GM21529 (cell line): ENCODE results near the gene TSSK2.
"Not testable (repeated sequence)": the region's sequence is repeated elsewhere in the genome, so short reads cannot be mapped to it uniquely, and the experiment has no call there.

Source experiments
- ATAC-seq: cut with Tn5 transposase; IDR thresholded peaks from one replicate; pipeline ENCODE4 v1.9.1; 2021; ENCODE audit not compliant: unreplicated experiment

The TSSK2 gene

DNA sequence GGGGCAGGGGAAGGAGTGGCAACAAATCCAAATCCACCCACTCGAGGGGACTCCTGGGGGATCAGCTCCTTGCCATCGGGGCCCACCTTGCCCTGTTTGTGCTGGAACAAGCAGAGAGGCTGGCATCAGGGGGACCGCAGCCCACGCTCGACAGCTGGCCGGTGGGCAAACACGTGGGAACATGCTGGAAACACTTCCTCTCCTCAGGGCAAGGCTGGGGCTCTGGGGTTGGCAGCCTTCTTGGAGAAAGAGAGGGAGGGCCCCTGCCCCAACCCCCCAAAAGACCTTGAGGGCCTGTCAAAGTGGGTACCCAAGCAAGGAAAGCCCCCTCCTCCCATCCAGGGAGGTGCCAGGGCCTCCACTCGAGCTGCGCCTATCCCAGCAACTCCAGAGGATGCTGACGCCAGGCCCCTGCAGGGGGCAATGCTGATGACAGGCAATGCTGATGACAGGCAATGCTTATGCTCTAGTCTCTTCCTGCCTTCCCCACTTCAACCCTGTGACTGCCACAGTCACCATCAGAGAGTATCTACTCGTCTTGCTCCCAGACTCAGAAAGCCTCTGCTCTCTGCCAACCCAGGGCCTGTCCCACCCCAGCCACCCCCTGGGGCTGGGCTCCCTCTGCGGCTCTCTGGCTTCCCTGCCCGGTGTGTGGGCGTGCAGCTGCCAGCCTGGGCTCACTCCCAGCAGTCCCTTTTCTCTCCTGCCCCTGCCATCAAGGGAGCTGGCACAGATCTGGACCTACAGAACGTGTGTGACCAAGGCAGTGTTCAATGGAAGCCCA, 7.3 kb downstream of the TSSK2 start:
- ATAC-seq, result no peak

DNA sequence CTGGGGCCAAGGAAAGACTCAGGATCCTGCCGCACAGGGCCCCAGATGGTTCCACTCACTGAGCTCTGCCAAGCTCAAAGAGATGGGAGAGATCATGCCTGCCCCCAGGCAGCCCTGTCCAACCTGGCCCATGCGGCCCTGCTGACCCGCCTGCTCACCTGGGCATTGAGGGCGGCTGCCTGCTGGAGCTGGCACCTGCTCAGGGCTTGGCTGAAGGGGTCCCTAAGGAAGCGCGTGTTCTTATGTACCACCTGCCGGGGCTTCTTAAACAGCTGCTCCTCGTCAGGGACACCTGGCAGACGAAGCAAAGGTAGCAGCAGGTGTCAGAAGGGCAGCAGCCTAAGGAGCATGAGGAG, 7.9 kb downstream of the TSSK2 start:
- ATAC-seq, result no peak

DNA sequence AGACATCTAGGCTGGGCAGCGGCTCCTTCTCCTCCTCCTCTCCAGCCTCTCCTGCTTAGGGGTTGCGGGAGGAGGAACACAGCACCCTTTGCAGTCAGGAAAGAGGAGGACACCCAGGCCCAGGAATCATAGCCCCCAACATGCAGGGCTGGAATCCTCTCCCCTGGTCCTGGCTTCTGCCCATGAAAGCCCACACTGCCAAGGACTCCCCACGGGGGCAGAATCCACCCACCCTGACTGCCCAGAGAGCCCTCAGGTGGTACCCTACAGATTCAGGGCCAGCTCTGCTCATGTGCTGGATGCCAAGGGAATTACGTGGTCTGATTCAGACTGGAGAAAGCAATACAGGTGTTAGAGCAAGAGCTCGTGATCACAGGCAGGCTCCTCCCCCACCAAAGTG, 8.9 kb downstream of the TSSK2 start:
- ATAC-seq, result no peak

DNA sequence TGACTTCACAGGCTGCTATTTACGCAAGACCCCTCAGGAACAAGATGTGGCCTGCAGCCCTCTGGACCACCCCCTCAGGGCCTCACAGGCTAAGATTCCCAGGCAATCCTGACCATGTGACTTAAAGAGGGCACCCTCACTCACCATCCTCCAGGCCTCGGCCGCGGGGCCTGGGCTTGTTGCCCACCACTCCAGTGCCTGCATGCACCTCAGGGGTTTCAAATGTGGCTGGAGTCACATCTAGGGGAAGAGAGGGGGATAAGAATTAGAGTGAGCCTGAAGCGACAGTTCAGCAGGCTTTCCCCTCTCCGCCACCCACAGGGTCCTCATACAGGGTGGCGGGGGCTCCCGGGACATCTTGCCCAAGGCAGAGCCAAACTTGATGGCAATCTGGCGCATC, 11.3 kb downstream of the TSSK2 start:
- no peak for ATAC-seq

DNA sequence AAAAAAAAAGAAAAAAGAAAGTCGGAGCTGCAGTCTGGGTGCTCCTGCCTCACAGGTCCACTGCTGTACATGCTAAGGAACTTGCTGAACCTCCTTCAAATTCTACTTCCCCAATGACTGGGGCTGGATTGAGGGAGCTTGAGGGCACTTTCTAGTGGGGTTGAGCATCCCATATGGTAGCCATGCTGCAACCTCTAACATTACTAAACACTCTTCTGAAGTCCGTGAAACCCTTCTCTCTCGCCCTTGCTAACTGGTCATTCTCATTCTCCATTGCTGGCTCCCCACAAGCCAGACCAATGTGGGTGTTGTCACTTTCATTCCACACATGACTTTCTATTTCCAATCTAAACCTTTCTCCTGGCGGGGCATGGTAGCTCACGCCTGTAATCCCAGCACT, 12.1 kb downstream of the TSSK2 start:
- no peak for ATAC-seq

DNA sequence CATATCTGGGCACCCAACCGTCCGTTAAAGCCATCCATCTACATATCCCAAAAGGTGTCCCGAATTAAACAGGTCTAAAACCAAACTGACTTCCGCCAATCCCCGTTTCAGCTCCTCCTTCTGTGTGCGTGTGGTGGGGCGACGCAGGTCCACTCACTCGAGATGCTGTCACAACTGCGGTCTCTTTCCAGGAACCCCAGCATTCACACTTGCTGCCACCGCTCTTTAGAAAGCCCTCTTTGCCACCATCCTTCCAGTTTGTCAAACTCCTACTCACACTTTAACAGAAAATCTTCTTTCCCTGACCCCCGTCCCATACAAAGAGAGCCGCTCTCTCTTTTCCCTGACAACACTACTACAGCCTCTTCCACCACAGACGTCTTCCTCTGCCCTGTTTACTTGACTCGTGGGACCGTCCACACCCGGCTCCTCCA, 12.9 kb downstream of the TSSK2 start:
- no peak for ATAC-seq

DNA sequence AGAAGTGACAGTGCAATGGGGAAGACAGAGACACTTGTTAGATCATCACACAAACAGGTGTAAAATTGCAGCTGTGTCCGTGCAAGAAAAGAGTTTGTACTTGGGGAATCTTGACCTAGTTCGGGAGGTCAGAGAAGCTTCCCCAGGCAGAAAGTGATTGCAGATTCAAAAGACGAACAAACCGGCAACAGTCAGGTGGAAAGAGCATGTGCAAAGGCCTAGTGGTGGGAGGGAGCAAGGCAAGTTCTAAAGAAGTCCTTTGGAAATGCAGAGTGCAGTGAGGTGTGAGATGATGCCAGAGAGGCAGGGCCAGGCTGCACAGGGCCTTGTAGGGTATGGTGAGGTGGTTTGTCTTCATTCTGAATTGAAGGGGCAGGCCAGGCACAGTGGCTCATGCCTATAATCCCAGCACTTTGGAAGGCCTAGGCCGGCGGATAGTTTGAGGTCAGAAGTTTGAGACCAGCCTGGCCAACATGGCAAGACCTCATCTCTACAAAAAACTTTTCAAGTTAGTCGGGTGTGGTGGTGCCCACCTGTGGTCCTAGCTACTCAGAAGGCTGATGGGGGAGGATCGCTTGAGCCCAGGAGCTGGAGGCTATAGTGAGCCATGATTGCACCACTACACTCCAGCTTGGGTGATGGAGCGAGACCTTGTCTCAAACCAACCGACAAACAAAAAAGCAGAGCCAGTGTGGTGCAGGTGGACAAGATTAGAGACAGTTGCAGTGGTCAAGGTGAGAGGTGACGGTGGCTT, 15.3 kb downstream of the TSSK2 start:
- no peak for ATAC-seq

DNA sequence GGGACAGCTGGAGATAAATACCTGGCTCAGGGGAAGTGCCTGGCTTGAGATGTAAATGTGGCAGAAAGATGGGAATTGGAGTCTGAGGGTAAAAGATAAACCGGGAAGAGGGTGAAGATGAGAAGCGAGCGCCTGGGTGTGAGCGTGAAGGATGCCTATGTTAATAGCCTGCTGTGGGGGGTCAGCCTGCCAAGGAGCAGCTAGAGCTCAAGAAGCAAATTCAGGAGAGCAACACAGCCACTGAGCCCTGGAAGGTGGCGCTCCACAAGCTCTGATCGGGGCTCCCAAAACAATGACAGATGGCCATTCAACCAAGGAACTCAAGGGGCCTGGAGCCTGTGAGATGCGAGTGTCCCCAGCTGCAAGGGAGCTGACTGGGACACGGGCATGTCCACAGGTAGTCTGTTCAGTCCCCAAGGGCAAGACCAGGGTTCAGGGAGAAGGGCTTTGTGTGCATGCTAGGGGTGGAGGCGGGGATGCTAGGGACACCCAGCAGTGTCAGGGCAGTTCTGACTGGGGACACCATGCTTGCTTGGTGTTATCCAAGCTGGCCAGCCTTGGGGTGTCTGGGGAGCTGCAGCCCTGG, 16.2 kb downstream of the TSSK2 start:
- ATAC-seq, result no peak

DNA sequence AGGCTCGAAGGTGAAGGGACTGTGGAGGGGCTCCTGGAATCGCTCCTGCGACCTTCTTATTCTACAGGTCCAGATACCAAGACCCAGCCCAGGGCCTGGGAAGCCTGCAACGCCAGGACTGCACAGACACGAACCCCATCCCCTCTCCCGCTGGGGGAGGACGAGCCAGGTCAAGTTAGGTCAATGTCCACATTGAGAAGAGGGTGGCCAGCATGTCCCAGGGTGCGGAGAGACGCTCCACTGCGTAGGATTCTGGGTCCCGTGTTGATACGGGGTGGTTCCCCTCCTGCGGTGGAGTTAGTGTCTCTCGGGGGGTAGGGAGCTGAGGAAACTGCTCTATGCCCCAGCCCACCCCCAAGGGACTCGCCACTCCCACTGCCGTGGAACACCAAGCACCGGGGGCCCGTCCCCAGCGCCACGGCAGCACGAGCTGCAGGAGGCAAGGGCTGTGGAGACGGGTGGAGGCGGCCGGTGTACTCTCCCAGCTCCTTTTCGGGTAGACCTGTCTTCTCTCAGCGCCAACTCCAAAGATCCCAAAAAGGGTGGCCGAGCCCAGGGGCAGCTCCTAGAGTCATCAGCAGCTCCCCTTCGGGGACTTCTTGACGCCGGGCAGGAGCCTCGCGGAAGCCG, 17.4 kb downstream of the TSSK2 start:
- ATAC-seq, result no peak

DNA sequence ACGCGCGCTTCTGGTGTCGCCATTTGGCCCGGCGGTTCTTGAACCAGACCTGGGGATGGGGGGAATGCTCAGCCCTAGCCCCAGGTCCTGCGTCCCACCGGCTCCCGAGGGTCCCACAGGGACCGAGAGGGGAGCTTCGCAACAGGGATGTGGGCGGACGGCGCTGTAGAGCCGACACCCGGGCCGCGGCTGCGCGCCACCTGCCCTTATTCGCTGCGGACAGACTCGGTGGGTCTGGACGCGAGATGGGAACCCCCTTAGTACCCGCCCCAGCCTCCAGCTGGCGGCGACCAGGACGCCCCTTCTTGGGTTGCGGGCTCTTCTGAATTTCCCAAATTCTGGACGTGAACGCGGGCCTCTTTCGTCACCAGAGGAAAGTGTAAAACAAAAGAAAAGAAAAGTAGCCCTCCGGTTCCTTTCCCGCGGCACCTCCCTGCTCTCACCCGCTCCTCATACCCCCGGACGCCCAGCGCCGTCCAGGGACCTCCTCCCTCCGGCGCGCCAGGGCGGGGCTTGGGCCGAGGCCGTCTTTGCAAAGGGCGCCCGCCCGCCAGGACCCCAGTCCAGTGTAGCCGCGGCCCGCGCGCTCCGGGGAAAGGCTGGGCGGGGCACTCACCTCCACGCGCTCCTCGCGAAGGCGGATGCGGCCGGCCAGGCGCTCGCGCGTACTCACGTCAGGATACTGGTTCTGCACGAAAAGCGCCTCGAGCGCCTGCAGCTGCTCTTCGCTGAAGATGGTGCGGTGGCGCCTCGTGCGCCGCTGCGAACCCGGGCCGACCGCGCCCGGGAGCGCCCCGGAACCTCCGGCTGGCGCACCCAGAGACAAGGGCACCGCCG, 18.2 kb downstream of the TSSK2 start:
- ATAC-seq, result no peak

DNA sequence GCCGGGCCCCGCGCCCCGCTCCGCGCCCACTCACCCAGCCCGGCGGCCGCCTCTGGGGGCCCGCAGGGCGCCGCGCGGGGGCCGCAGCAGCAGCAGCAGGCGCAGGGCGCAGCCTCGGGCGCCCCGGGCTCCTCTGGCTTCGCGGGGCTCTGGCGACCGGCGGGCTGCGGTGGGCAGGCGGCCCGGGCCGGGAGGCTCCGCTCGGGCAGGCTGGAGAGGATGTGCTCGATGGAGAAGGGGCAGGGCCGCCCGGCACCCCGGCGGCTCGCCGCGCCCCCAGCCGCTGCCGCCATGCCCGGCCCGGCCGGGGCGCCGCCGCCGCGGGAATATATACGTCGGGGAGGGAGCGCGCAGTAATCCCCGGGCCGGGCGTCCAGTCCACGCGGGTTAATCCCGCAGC, 18.9 kb downstream of the TSSK2 start, which contains the start of gene GSC2:
Gene GSC2, minus strand, starts transcription at position 302 of the 400 bp plus-strand sequence. Its CDS starts 9 bp downstream, at position 293.
- no peak for ATAC-seq

DNA sequence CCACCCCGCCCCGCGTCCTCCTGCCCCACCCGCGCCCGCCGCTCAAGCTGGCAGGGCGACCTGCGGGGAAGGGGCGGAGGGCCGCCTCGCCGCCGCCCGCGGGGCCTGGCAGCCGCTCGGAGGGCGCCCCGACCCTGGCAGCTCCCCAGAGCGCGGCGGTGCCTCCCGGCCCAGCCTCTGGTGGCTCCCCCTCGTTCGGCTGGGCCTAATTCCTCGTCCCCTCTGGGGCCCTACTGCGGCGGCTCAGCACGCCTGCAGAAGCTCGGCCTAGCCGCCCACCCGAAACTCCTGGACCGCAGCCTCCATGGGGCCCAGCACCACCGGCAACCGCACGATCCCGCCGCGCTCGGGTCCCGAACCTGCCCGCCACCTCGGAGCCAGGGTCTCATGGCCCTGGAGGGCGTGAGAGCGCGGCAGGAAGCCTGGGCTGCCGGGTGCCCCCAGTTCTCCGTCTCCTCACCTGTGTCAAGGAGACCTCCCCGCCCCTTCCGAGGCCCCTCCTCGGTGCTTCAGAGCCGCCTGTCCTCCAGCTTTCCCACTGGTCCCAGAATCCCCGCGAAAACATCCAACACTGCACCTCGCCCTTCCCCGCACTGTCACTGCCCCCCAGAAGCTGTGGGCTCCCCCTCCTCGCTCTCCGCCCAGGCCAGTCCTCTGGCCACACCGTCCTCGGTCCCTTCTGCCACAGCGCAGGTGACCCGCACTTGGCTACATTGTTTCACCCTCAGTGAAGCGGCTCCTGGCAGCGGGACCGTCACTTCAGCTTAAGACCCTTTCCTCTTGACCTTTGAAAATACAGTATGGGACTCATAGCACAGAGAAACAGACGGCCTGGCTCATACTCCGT, 19.6 kb downstream of the TSSK2 start:
- ATAC-seq, result no peak

DNA sequence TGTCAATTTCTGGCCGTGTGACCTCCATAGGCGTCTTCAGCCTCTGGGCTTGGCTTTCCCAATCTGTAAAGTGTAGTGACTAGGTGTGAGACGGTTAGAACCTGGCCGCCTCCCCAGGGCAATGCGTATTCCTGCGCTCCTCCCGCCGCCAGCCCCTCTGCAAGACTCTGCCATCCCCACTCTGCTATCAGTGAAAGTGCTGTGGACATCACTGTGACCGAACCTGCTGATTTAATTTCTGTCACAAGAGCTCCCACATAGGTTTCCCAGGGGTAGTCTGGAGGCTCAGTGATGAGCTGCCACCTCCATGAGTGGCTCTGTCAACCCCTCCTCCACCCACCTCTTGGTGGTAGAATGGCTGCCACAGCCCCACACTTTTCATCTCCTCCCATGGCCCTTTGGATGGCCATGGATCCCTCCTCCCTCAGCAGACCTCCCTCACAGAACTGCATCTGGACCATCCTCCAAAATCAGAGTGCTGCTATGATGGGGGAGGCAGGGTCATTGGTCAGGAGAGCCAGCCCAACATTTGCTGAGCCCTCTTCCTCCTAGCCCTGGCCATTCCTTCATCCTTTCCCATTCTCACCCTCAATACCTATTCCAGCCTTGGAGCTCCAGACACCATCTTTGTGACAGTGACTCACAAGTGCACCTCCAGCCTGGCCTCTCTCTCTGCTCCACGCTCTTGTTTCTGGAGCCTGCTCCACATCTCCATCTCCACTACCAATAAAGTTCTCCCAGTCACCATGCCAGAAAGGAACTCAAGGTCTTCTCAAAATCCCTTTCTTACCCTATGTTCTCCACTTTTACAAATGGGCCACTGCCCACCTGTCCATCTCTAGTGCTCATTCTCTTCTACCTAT, 20.5 kb downstream of the TSSK2 start:
- no peak for ATAC-seq

DNA sequence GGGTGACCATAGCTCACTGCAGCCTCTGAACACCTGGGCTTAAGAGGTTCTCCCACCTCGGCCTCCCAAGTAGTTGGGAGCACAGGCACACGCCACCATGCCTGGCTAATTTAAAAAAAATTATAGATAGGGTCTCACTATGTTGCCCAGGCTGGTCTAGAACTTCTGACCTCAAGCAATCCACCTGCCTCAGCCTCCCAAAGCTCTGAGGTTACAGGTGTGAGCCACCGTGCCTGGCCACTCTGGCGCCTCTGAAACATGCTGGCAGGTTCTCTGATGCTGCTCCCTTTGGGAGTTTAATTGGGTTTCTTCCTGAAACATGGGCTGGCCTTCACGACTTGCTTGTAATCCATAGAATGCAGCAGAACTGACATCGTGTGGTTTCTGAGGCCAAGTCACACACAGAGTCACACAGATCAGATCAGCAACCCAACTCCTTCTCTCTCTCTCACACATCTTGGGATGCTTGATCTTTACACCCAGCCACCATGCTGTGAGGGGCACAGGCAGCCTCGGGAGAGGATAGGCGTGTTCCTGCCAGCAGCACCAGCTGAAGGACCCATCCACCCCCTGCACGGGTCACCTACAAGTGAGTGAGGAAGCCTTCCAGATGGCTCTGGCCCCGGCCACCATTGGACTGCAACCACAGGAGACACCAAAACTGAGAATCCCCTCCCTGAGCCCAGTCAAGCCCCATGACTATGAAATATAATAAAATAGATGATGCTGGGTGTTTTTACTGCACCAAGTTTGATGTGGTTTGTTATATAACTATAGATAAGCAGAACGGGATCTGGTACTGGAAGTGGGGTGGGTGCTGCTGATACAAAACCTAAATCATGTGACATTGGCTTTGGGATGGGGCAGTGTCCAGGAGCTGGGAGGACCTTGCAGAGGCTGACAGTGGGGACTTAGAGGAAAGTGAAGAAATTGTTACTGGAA, 22.1 kb downstream of the TSSK2 start:
- ATAC-seq, result no peak

DNA sequence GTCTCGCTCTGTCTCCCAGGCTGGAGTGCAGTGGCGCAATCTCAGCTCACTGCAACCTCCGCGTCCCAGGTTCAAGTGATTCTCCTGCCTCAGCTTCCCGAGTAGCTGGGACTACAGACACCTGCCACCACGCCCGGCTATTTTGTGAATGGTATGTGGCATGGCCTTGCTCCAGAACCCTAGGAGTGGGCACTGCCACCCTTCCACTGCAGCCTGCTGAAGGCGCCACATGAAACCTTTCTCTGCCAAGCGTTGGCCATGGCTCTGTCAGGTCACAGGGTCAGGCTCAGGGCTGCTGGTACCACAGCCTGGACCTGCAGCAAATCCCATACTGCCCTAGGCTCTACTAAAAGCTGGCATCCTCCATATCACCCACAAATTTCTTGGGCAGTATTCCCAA, 25.0 kb downstream of the TSSK2 start:
- ATAC-seq, result not testable (repeated sequence)

DNA sequence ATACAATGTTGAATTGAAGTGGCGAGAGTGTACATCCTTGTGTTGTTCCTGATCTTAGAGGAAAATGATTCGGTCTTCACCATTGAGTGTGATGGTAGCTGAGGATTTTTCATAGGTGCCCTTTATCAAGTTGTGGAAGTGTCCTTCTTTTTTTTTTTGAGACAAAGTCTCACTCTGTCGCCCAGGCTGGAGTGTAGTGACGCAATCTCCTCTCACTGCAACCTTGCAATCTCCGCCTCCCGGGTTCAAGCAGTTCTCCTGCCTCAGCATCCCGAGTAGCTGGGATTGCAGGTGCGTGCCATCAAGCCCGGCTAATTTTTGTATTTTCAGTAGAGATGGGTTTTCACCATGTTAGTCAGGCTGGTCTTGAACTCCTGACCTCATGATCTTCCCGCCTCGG, 27.5 kb downstream of the TSSK2 start:
- not testable (repeated sequence) for ATAC-seq

DNA sequence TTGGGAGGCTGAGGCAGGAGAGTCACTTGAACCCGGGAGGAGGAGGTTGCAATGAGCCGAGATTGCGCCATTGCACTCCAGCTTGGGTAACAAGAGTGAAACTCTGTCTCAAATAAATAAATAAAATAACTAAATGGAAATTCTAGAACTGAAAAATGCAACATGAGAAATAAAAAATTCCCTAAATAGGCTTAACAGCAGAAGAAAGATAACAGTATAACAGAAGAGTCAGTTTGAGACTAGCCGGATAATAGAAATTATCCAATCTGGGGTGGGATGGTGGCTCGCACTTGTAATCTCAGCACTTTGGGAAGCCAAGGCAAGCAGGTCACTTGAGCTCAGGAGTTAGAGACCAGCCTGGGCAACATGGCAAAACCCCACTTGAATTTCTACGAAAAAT, 33.3 kb downstream of the TSSK2 start:
- ATAC-seq, result no peak

DNA sequence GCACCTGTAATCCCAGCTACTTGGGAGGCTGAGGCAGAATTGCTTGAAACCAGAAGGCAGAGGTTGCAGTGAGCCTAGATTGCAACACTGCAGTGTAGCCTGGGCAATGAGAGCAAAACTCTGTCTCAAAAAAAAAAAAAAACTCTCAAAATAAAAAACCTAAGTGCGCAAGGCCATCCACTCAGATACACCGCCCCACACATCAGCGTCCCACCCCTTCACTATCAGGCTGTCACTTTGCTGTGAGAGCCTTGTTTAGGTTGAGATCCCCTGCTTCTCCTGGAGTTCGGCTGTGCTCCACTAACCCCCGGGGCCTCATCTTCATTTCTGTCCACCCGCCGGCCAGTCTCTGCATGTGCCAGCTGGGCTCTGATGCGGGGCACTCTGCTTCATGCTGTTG, 35.3 kb downstream of the TSSK2 start:
- ATAC-seq, result no peak
